Measurements from ENCODE around the gene UBR1. TPM values are rescaled to one million over a fixed set of nuclear protein-coding genes. Genes with fewer than 3 reads are reported as not detected.

UBR1 gene
- total RNA-seq, 1 experiment from 2014 or later: 30.8 TPM

DNA sequence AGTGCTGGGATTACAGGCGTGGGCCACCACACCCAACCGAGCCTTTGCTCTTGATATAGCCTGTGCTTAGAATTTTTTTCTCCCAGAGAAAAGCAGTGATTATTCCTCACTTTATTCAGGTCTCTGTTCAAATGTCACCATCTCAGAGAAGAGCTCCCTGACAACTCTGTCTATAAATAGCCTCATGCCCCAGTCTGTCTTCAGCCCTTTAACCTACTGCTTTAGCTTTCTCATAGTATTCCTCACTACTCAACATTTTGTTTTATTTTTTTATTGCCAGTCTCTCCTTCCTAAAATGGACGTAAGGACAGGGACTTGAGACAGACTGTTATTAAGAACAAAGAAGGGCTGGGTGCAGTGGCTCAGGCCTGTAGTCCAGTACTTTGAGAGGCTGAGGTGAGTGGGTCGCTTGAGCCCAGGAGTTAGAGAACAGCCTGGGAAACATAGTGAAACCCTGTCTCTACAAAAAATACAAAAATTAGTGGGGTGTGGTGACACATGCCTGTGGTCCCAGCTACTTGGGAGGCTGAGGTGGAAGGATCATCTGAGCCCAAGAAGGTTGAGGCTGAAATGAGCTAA is 106.5 kb downstream of the UBR1 start:
- H3K9me3 ChIP-seq (ENCODE audit: low read depth, low read length, poor library complexity, severe bottlenecking): no peaks in the 10 kb centered on the region
- ChIA-PET CTCF (no interaction called here), POLR2A (ENCODE audit: low non-redundant PET) (no interaction called here)
- peaks cover 4% of the 10 kb centered on the region for H3K36me3 ChIP-seq (ENCODE audit: insufficient read depth, low read length, poor library complexity, severe bottlenecking)
- H3K4me1 ChIP-seq (ENCODE audit: insufficient read depth, low read length, poor library complexity, severe bottlenecking): no peaks in the 10 kb centered on the region
- no peaks in the 10 kb centered on the region for H3K27me3 ChIP-seq (replicated peaks; ENCODE audit: insufficient read depth, low read depth, low read length, poor library complexity)
- TF ChIP-seq CTCF (conservative IDR thresholded peaks at IDR 0.05; ENCODE audit: low read depth, low read length): no peak
- no peak for TF ChIP-seq EZH2 (IDR thresholded peaks at IDR 0.05; ENCODE audit: borderline replicate concordance, low read depth, low read length, poor library complexity, severe bottlenecking)
- no peak overlapping the region for H3K27ac ChIP-seq (ENCODE audit: low read depth, low read length, poor library complexity, severe bottlenecking)
- intact Hi-C loops (cut with micrococcal nuclease; ENCODE audit: unreplicated experiment): no loop called here
- no peak for DNase-seq (ENCODE audit: low spot score)
- H3K4me3 ChIP-seq (ENCODE audit: low read depth, low read length, poor library complexity, severe bottlenecking): no peak overlapping the region
- BruUV-seq (replicated peaks): no TSS peak

- ChIA-PET CTCF (no interaction called here), POLR2A (ENCODE audit: low non-redundant PET) (no interaction called here)
- TF ChIP-seq EZH2 (IDR thresholded peaks at IDR 0.05; ENCODE audit: borderline replicate concordance, low read depth, low read length, poor library complexity, severe bottlenecking): no peak
- TF ChIP-seq CTCF (conservative IDR thresholded peaks at IDR 0.05; ENCODE audit: low read depth, low read length): no peak
- Histone ChIP-seq H3K4me3 (ENCODE audit: low read depth, low read length, poor library complexity, severe bottlenecking) (no peak overlapping the region), H3K27me3 (replicated peaks; ENCODE audit: insufficient read depth, low read depth, low read length, poor library complexity) (no peaks in the 10 kb centered on the region), H3K27ac (ENCODE audit: low read depth, low read length, poor library complexity, severe bottlenecking) (no peak overlapping the region), H3K4me1 (ENCODE audit: insufficient read depth, low read length, poor library complexity, severe bottlenecking) (no peaks in the 10 kb centered on the region), H3K36me3 (ENCODE audit: insufficient read depth, low read length, poor library complexity, severe bottlenecking) (no peaks in the 10 kb centered on the region), H3K9me3 (ENCODE audit: low read depth, low read length, poor library complexity, severe bottlenecking) (no peaks in the 10 kb centered on the region)
- DNase-seq (ENCODE audit: low spot score): no peak
- BruUV-seq (replicated peaks): no TSS peak
- intact Hi-C loops (cut with micrococcal nuclease; ENCODE audit: unreplicated experiment): no loop called here
Observed at GRCh38 chr15:42996871-42997270, 109.0 kb downstream of the UBR1 start.

GRCh38 chr15:42994546-42994945 is 111.3 kb downstream of the UBR1 start:
- TF ChIP-seq EZH2 (IDR thresholded peaks at IDR 0.05; ENCODE audit: borderline replicate concordance, low read depth, low read length, poor library complexity, severe bottlenecking): no peak
- TF ChIP-seq CTCF (conservative IDR thresholded peaks at IDR 0.05; ENCODE audit: low read depth, low read length): no peak
- no TSS peak for BruUV-seq (replicated peaks)
- Histone ChIP-seq H3K4me3 (ENCODE audit: low read depth, low read length, poor library complexity, severe bottlenecking) (no peak overlapping the region), H3K9me3 (ENCODE audit: low read depth, low read length, poor library complexity, severe bottlenecking) (no peaks in the 10 kb centered on the region), H3K27ac (ENCODE audit: low read depth, low read length, poor library complexity, severe bottlenecking) (no peak overlapping the region), H3K36me3 (ENCODE audit: insufficient read depth, low read length, poor library complexity, severe bottlenecking) (no peaks in the 10 kb centered on the region), H3K27me3 (replicated peaks; ENCODE audit: insufficient read depth, low read depth, low read length, poor library complexity) (no peaks in the 10 kb centered on the region), H3K4me1 (ENCODE audit: insufficient read depth, low read length, poor library complexity, severe bottlenecking) (no peaks in the 10 kb centered on the region)
- POLR2A ChIA-PET (ENCODE audit: low non-redundant PET): interaction anchor here (0.6 kb wide), 1 partner anchor 58 kb away, joined by 4 read pairs; no protein-coding TSS in a partner anchor
- CTCF ChIA-PET: no interaction called here
- intact Hi-C loops (cut with micrococcal nuclease; ENCODE audit: unreplicated experiment): no loop called here
- DNase-seq (ENCODE audit: low spot score): no peak

Data from A673 (cell line).